DMS 273 (cell line): ENCODE measurements around the gene PHF2.

Experiments
- DNase-seq: peaks from one replicate; lab custom pipeline; 2025; ENCODE audit not compliant: unreplicated experiment; lab: John Stamatoyannopoulos, UW

The PHF2 gene

GRCh38 chr9:93567271-93567959 is 9.0 kb upstream of the PHF2 start:
- DNase-seq: peak; percentile 31

GRCh38 chr9:93568169-93568568 is 8.2 kb upstream of the PHF2 start:
- DNase-seq: no peak

GRCh38 chr9:93569621-93570174 is 6.7 kb upstream of the PHF2 start:
- no peak for DNase-seq

- DNase-seq: no peak
Measured at GRCh38 chr9:93572221-93572620, 4.2 kb upstream of the PHF2 start.

- no peak for DNase-seq
Measured at GRCh38 chr9:93572636-93573515, 3.5 kb upstream of the PHF2 start.

- DNase-seq: no peak
Measured at GRCh38 chr9:93573516-93573828, 2.9 kb upstream of the PHF2 start.

- DNase-seq: no peak
Measured at GRCh38 chr9:93574091-93574899, 2.1 kb upstream of the PHF2 start.

GRCh38 chr9:93574900-93575795 is 1.2 kb upstream of the PHF2 start:
- no peak for DNase-seq

- peak; percentile 60 for DNase-seq
Measured at GRCh38 chr9:93575796-93576257, 557 bp upstream of the PHF2 start.

- peak; percentile 57 for DNase-seq
Measured at GRCh38 chr9:93577078-93577974, 942 bp downstream of the PHF2 start.

- peak; percentile 9 for DNase-seq
Measured at GRCh38 chr9:93577975-93578682, 1.7 kb downstream of the PHF2 start.

GRCh38 chr9:93578844-93579243 is 2.5 kb downstream of the PHF2 start:
- DNase-seq: no peak

GRCh38 chr9:93579711-93580516 is 3.5 kb downstream of the PHF2 start:
- no peak for DNase-seq

- DNase-seq: no peak
Measured at GRCh38 chr9:93580654-93581380, 4.4 kb downstream of the PHF2 start.

- no peak for DNase-seq
Measured at GRCh38 chr9:93582115-93582514, 5.7 kb downstream of the PHF2 start.

GRCh38 chr9:93582550-93582949 is 6.2 kb downstream of the PHF2 start:
- no peak for DNase-seq

- no peak for DNase-seq
Measured at GRCh38 chr9:93585259-93585658, 8.9 kb downstream of the PHF2 start.
